Stomach (tissue), 9 donors: Measurements from ENCODE around the gene IDH2. TPM values are rescaled to one million over a fixed set of nuclear protein-coding genes. Genes with fewer than 3 reads are reported as not detected.

Experiments
- DNase-seq, 2 donors: peaks; one replicate each; pipeline versions ENCODE4 v3.0.0 to v3.0.0-alpha.2; 2013 to 2019
- H3K27ac ChIP-seq, 5 donors: fragments of 200-600 bp in 4 of 5; sonication (generic) in 4 of 5; one replicate each; pipeline ENCODE4 v1.5.1; 2013 to 2019; ENCODE audit warnings: mild to moderate bottlenecking in 1 of 5, moderate library complexity in 1 of 5
- H3K27me3 ChIP-seq, 3 donors: fragments of 200-600 bp; sonication (generic); one replicate each; pipeline ENCODE4 v1.5.1; 2017 to 2019; ENCODE audit warnings: mixed run types in 1 of 3
- H3K36me3 ChIP-seq, 4 donors: fragments of 200-600 bp; sonication (generic); 1 replicate in 3 of 4; 2 replicates in 1 of 4; pipeline ENCODE4 v1.5.1; 2016 to 2019
- H3K4me1 ChIP-seq, 4 donors: fragments of 200-600 bp; sonication (generic); one replicate each; pipeline ENCODE4 v1.5.1; 2016 to 2019
- H3K4me3 ChIP-seq, 4 donors: fragments of 200-600 bp; sonication (generic) in 3 of 4; one replicate each; pipeline ENCODE4 v1.5.1; 2016 to 2019; ENCODE audit warnings: mild to moderate bottlenecking in 1 of 4
- H3K9me3 ChIP-seq, 4 donors: fragments of 200-600 bp; sonication (generic); one replicate each; pipeline ENCODE4 v1.5.1; 2016 to 2019
- EP300 ChIP-seq: sonication (generic); formaldehyde crosslinking; IDR thresholded peaks from one replicate; pipeline ENCODE4 v1.6.1; 2017; ENCODE audit warnings: antibody characterized with exemption
- POLR2A ChIP-seq, 4 donors: fragments of 450-650 bp; IDR thresholded peaks; one replicate each; pipeline ENCODE4 v1.6.1; 2016; ENCODE audit warnings: antibody characterized with exemption in 4 of 4, control low read depth in 2 of 4, mild to moderate bottlenecking in 1 of 4, moderate library complexity in 1 of 4
- POLR2AphosphoS5 ChIP-seq, 3 donors: sonication (generic); formaldehyde crosslinking; IDR thresholded peaks; one replicate each; pipeline ENCODE4 v1.6.1; 2016; ENCODE audit warnings: antibody characterized with exemption in 3 of 3
- WGBS, 5 donors: extraction: QIAGEN DNeasy Blood & Tissue Kit in 3 of 5; methylation state at CpG; one replicate each; pipeline versions ENCODE4 v1.1.5 to v1.1.7; 2013 to 2018; 5-methylcytosine and 5-hydroxymethylcytosine counted together
- intact Hi-C: fragments of 100-400 bp; cut with DNase I; formaldehyde crosslinking; loops from one replicate; pipeline ENCODE4 v1.15.1; 2023; ENCODE audit warnings: low total_unique reads
- polyA plus RNA-seq, 3 donors: library from polyadenylated mRNA; stranded (reverse); fragments of 200-250 nt; gene quantifications; one replicate each; pipeline ENCODE4 v1.2.3, GENCODE V29; 2013
- total RNA-seq, 5 donors: library from RNA; depleted of rRNA; stranded (reverse); fragments of >200 nt; gene quantifications; one replicate each; pipeline versions ENCODE4 v1.1.0 to v1.2.3, GENCODE V29; 2014 to 2016
- TF ChIP-seq, protein P1 (sequence below), 7 experiments: fragments of 450-650 bp in 4 of 7; fragments of 200-600 bp in 3 of 7; sonication (generic) in 3 of 7; IDR thresholded peaks; one replicate each; pipeline ENCODE4 v1.5.1; 2016 to 2019; ENCODE audit warnings: antibody characterized with exemption in 7 of 7, control low read depth in 2 of 7, mild to moderate bottlenecking in 1 of 7
- donor health status: healthy with polysubstance abuse.
- donor health status: Bipolar disorder and iron deficiency.
- donor health status: healthy.

IDH2 gene
- total and polyA plus RNA-seq, 8 donors: 12.3 to 186 (median 117) TPM

DNA sequence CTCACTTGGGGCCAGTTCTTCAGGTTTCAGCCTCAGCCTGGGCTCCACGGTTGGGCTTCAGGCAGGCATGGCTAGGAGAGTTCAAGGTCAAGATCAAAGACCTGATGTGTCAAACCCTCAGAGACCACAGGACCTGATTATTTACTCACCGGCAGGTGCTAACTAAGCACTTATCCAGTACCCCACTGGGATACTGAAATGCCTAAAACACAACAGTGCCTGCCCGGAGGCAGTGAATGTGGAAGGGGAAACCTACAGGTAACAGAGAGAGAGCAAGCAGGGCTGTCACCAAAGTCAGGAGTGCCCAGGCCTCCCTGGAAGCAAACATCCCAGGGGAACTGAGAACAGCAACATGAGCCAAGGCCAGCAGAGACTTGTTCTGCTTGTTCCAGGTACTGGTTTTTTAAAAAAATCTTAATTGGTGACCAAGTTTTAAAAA lies 6.7 kb downstream of the IDH2 start:
- peak; percentile 70 to 72 for DNase-seq
- TF ChIP-seq POLR2AphosphoS5 (IDR thresholded peaks at IDR 0.05): no peak
- TF ChIP-seq EP300: no peak
- TF ChIP-seq POLR2A (IDR thresholded peaks at IDR 0.05): no peak
- TF ChIP-seq, protein P1, sequence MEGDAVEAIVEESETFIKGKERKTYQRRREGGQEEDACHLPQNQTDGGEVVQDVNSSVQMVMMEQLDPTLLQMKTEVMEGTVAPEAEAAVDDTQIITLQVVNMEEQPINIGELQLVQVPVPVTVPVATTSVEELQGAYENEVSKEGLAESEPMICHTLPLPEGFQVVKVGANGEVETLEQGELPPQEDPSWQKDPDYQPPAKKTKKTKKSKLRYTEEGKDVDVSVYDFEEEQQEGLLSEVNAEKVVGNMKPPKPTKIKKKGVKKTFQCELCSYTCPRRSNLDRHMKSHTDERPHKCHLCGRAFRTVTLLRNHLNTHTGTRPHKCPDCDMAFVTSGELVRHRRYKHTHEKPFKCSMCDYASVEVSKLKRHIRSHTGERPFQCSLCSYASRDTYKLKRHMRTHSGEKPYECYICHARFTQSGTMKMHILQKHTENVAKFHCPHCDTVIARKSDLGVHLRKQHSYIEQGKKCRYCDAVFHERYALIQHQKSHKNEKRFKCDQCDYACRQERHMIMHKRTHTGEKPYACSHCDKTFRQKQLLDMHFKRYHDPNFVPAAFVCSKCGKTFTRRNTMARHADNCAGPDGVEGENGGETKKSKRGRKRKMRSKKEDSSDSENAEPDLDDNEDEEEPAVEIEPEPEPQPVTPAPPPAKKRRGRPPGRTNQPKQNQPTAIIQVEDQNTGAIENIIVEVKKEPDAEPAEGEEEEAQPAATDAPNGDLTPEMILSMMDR (IDR thresholded peaks at IDR 0.05): no peak
- H3K9me3 ChIP-seq: no peaks in the 10 kb centered on the region
- WGBS, 5 donors: 15 to 50% (median 24%) methylated on average over 3 of the region's 3 CpGs
- H3K4me3 ChIP-seq: no peak overlapping the region
- H3K36me3 ChIP-seq: peaks cover 9 to 12% (median 12%) of the 10 kb centered on the region in 4 donors
- peak overlapping the region; percentile 42 to 98 (median 96) for H3K27ac ChIP-seq
- H3K4me1 ChIP-seq: peaks cover 40 to 82% (median 56%) of the 10 kb centered on the region in 4 donors
- intact Hi-C loops: no loop called here
- H3K27me3 ChIP-seq: no peaks in the 10 kb centered on the region

DNA sequence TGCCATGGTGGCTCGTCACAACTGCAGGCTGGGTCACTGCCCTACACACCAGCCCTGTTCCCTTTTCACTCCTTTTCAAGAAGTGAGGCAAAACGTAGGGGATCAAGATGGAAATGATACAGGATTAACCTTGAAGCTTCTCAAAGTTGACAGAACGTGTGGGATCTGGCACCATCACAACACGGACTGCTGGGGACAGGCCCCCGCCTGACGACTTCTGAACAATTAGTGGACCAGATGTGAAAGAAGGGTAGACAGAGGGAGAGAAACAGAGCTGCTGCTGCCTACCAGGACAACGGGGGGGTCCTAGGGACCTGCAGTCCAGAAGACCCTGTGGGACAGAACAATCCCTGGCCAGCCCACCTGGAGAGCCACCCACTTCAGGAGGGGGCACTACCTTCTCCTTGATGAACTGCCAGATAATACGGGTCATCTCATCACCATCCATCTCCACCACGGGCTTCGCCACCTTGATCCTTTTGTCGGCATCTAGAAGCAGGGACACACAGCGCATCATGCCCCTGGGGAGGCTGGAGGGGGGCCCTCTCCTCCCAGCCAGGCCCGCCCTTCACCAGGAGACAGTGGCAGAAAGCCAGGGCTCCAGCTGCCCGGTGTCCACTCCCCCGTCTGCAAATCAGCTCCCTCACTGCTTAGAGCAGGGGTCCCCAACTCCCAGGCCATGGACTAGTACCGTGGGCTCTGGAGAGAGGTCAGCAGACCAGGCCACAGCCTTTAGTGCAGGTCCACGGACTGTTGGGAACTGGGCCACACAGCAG lies 10.9 kb downstream of the IDH2 start:
- DNase-seq: peak in 1 of 2 donors; percentile 7
- Histone ChIP-seq H3K4me1 (peaks cover 11 to 40% (median 20%) of the 10 kb centered on the region in 4 donors), H3K4me3 (no peak overlapping the region), H3K9me3 (no peaks in the 10 kb centered on the region), H3K27ac (peak overlapping the region in 1 of 5 donors; percentile 1), H3K36me3 (peaks cover 43 to 54% (median 53%) of the 10 kb centered on the region in 4 donors), H3K27me3 (no peaks in the 10 kb centered on the region)
- intact Hi-C loops: no loop called here
- 80 to 89% (median 82%) methylated on average over 14 to 17 of the region's 17 CpGs for WGBS, 5 donors
- TF ChIP-seq POLR2A (IDR thresholded peaks at IDR 0.05) (no peak), POLR2AphosphoS5 (IDR thresholded peaks at IDR 0.05) (no peak), EP300 (no peak)
- TF ChIP-seq, protein P1 (IDR thresholded peaks at IDR 0.05): no peak

DNA sequence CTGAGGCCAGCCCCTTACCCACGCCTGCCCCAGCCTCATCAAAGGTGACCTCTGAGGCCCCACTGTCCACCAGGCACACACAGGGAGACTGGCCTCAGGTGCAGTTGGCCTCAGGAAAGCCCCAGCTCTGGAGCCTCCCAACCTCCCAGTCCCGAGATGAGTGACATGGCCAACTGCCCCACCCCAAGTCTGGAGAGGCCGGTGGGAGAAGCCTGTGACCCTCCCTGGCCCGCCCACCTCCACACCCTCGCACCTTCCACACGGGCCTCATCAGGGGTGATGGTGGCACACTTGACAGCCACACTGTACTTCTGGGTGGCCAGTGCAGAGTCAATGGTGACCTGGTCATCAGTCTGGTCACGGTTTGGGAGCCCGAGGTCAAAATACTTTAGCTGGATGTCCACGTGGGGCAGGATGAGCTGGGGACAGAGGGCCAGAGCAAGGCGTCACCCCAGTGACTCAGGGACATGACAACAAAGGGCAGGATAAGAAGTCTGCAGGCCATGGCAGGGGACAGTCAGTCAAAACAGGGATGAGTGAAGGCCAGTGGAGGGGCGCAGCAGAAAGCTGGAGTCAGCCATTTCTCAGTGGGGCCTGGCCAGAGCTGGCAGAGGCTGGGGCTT lies 11.9 kb downstream of the IDH2 start:
- no peaks in the 10 kb centered on the region for H3K27me3 ChIP-seq
- peaks cover 6 to 35% (median 13%) of the 10 kb centered on the region in 4 donors for H3K4me1 ChIP-seq
- peak in 1 of 2 donors; percentile 1 for DNase-seq
- peaks cover 46 to 64% (median 62%) of the 10 kb centered on the region in 4 donors for H3K36me3 ChIP-seq
- WGBS, 5 donors: 83 to 91% (median 86%) methylated on average over 10 to 11 of the region's 11 CpGs
- peak overlapping the region in 1 of 5 donors; percentile 18 for H3K27ac ChIP-seq
- H3K4me3 ChIP-seq: no peak overlapping the region
- H3K9me3 ChIP-seq: no peaks in the 10 kb centered on the region
- TF ChIP-seq POLR2AphosphoS5 (IDR thresholded peaks at IDR 0.05) (no peak), EP300 (no peak), POLR2A (IDR thresholded peaks at IDR 0.05) (no peak)
- TF ChIP-seq, protein P1 (IDR thresholded peaks at IDR 0.05): no peak
- intact Hi-C loops: no loop called here

DNA sequence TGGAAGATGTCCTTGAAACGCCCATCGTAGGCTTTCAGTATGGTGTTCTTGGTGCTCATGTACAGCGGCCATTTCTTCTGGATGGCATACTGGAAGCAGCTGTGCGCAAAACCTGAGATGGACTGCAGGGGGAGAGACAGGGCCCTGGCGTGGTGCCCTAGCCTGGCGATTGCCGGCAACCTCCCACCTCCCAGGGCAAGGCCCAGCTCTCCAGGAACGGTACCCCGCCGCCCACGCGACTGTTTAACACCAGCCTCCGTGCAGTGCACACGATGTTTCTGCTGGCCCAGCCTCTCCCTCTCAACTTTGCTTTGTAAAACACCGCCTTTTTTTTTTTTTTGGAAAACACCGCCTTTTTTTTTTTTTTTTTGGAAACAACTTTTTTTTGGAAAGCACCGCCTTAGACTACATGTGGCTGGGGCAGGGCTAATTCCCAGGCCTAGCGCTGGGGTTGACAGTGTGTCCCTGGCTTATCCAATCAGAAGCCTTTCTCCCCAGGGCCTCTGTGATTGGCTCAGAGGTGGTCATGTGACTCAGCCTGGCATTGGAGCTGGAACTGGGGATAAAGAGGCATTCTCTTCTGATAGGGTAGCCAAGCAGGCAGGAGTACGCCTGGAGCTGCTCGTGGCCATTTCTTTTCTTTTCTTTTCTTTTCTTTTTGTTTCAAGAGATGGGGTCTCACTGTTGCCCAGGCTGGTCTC lies 14.7 kb downstream of the IDH2 start:
- H3K9me3 ChIP-seq: no peaks in the 10 kb centered on the region
- H3K4me3 ChIP-seq: no peak overlapping the region
- peaks cover 65 to 90% (median 89%) of the 10 kb centered on the region in 4 donors for H3K36me3 ChIP-seq
- intact Hi-C loops: no loop called here
- peaks cover 0 to 15% (median 4%) of the 10 kb centered on the region in 4 donors for H3K4me1 ChIP-seq
- TF ChIP-seq EP300: no peak
- no peak for TF ChIP-seq POLR2AphosphoS5 (IDR thresholded peaks at IDR 0.05)
- TF ChIP-seq, protein P1 (IDR thresholded peaks at IDR 0.05): no peak
- TF ChIP-seq POLR2A (IDR thresholded peaks at IDR 0.05): no peak
- peak overlapping the region in 1 of 5 donors; percentile 48 for H3K27ac ChIP-seq
- DNase-seq: no peak
- WGBS, 5 donors: 78 to 85% (median 82%) methylated on average over 19 to 20 of the region's 20 CpGs
- no peaks in the 10 kb centered on the region for H3K27me3 ChIP-seq
